Measurements from ENCODE around the gene CTSD.

- TF ChIP-seq L3MBTL2 (conservative IDR thresholded peaks at IDR 0.05) (no peak), SUZ12 (IDR thresholded peaks at IDR 0.05) (no peak), TARDBP (IDR thresholded peaks at IDR 0.05) (no peak)
Measured at GRCh38 chr11:1746511-1746931, 17.2 kb downstream of the CTSD start.

All from HEK293T (cell line).